HS-5 (cell line): ENCODE measurements around the gene MMP14.
"Not testable (repeated sequence)": the region's sequence is repeated elsewhere in the genome, so short reads cannot be mapped to it uniquely, and the experiment has no call there.

Experiments
- DNase-seq: peaks from one replicate; pipeline ENCODE4 v3.0.0-alpha.2; 2012; ENCODE audit warnings: low read depth

The MMP14 gene

GRCh38 chr14:22836301-22837113, at the start of gene MMP14:
Gene MMP14 (plus strand): TSS chr14:22836585. CDS start chr14:22836818, 233 bp downstream.
- DNase-seq = no peak

GRCh38 chr14:22786685-22787084, 49.7 kb upstream of the MMP14 start:
- DNase-seq = no peak

DNA sequence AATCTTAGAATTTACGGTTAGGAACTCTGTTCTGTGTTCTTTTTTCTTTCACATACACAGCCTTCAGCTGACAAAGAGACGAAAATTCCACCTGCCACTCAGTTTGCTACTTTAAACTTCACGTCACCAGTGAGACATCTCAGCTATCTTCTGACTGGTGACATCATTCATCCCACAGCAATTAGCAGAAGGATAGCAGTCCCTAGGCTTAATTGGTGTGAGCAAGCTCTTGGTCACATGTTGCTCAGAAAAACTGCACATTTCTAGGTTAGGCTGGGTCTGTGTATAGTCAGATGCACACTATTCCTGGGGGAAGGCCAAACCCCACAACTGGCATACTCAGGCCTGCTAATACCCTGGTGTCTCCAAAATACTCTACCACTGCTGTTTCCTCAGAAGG, 45.1 kb upstream of the MMP14 start:
- DNase-seq = peak; percentile 32

DNA sequence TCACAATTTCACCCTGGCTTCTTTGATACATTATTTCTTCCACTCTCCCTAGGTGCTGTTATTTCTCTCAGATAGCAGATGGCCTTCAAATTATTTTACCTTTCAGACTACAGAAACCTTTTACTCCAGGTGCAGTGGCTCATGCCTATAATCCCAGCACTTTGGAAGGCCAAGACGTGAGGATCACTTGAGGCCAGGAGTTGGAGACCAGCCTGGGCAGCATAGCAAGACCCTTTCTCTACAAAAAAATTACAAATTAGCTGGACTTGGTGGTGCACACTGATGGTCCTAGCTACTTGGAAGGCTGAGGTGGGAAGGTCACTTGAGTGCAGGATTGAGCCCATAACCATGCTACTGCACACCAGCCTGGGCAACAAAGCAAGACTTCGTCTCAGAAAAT, 44.2 kb upstream of the MMP14 start:
- no peak for DNase-seq

GRCh38 chr14:22793550-22793949, 42.8 kb upstream of the MMP14 start:
- not testable (repeated sequence) for DNase-seq

GRCh38 chr14:22793976-22794375, 42.4 kb upstream of the MMP14 start:
- no peak for DNase-seq

- DNase-seq = no peak
Measured at GRCh38 chr14:22794551-22794951, 41.8 kb upstream of the MMP14 start.

DNA sequence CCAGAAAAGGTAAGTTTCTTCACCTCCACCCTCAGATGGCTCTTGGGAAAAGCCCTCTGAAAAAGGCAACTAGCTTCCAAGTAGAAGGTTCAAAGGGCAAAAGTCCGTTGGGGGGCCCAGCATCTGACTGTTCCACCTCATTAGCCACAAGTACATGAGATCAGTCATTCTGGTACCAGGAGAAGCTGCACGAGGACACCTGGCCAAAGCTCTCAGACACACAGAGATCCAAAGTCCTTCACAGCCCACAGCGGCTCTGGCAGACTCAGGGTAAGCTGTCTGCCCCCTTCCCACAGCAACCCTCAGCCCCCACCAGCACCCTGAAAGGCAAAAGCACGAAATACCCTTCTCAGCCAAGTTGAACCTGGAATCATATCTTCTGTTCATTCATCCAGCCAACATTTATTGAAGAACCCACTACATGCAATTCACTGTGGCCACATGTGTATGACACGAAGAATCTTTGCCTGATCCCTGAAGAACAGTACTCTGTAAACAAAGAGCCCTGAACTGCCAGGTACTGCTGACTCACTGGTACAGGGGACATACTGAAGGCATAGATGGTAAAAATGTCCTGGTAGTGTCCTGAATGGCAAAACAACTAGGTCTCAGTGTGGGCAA, 40.2 kb upstream of the MMP14 start:
- no peak for DNase-seq

- no peak for DNase-seq
Measured at GRCh38 chr14:22797017-22797917, 39.1 kb upstream of the MMP14 start.

DNA sequence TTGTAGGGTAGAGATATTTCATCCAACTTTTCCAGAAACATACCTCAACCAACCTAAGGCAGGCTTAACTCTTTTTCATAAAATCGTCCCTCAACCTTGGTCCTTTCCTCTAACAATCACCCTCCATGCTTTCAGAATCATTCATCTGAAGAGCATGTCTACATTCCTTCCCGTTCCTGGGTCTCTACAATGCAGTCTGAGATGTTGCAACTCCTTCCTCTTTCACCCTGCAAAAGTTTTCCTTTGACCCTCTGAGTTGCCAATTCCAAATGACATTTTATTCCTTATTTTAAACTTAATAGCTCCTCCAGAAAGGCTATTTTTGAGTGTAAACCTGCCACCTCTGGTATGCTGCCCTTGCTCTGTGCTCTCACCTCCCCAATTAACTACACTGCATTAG, 37.9 kb upstream of the MMP14 start:
- no peak for DNase-seq

DNA sequence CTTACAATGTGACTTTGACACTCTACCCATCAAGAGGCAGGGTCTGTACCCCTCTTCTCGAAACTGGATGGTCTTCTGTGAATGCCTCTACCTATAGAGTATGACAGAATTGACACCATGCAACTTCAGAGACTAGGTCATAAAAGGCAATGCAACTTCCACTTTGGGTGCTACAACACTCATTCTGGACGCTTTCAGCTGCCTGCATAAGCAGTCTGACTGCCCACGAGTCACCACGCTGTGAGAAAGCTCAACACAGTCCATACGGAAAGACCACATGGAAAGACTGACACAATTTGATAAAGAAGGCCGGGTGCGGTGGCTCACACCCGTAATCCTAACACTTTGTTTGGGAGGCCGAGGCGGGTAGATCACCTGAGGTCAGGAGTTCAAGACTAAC, 36.0 kb upstream of the MMP14 start:
- no peak for DNase-seq

DNA sequence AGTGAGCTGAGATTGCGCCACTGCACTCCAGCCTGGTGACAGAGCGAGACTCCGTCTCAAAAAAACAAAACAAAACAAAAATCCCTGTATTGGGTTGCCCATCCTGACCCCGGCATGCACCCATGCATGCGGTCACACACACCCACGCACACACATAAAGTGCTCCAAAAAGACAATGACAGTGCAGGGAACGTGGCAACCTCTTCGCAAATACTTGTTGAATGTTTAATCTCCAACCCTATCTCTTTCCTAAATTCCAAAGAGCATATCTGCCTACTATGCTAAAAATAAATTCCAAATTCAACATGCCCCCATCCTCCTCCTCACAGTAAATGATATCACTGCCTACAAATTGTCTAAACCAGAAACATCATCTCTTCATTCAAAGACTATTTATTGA, 34.7 kb upstream of the MMP14 start:
- no peak for DNase-seq

- DNase-seq = no peak
Measured at GRCh38 chr14:22802860-22803686, 33.3 kb upstream of the MMP14 start.

DNA sequence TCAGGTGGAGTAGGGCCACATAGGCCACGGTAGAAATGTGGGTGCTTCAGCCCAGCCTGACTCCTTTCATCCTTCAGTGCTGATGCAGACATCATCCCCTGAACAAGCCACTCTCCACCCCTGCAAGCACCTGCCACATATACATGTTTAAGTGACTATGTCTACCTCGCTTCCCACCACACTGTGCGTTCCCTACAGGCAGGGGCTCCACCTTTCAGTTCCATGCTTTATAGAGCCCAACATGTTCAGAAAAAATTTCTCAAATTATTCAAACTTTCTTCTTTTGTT, 32.8 kb upstream of the MMP14 start:
- DNase-seq = no peak

GRCh38 chr14:22805235-22805634, 31.1 kb upstream of the MMP14 start:
- DNase-seq = not testable (repeated sequence)

DNA sequence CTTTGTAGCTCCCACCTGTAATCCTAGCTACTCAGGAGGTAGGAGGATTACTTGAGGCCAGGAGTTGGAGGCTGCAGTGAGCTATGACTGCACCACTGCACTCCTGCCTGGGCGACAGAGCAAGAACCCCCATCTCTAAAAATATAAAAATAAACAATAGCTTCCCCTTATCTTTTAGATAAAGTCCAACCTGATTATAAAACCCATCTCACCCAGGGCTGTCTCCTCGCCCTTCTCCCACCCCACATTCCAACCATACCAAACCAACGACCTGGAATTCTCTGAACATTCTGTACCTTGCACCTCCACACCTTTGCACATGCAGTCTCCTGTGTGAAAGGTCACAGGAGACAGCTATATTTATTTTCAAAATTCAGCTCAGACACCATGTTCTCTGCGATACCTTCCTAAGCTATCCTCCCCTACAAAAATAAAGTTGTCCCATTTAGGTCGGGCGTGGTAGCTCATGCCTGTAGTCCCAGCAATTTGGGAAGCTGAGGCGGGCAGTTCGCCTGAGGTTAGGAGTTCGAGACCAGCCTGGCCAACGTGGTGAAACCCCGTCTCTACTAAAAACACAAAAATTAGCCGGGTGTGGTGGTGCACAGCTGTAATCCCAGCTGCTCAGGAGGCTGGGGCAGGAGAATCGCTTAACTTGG, 28.8 kb upstream of the MMP14 start:
- no peak for DNase-seq

DNA sequence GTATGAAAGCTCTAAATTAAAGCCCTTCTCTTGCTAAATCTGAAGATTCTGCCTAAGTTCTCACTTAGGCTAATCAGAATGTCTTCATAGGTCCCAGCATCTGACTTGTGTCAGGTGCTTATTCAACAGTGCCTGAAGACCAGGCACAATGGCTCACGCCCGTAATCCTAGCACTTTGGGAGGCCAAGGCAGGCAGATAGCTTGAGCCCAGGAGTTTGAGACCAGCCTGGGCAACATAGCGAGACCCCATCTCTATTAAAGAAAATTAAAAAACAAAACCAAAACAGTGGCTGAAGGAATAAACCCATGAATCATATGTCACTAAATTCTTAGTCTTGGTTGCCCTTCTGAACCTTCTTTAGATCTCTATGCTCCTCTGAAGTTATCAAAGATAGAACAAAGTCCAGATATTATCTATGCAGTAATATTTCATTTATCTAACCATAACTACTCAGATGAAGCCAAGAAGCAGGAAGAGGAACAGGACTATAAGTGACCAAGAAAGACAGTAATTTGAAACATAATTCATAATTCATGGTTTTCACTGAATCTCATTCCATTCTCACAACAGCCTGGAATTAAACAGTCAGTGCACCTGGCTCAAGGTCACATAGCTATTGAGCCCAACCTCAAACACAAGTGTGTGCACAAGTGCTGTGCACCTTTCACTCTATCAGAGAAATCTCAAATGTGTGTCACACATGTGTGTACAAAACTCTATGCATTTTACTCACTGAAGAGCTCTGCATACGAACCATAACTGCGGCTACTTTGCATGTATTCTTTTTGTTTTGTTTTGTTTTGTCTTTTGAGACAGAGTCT, 27.8 kb upstream of the MMP14 start:
- DNase-seq = no peak

GRCh38 chr14:22811722-22812121, 24.7 kb upstream of the MMP14 start:
- DNase-seq = no peak

GRCh38 chr14:22812744-22813143, 23.6 kb upstream of the MMP14 start:
- DNase-seq = no peak

GRCh38 chr14:22813145-22813544, 23.2 kb upstream of the MMP14 start:
- DNase-seq = no peak

DNA sequence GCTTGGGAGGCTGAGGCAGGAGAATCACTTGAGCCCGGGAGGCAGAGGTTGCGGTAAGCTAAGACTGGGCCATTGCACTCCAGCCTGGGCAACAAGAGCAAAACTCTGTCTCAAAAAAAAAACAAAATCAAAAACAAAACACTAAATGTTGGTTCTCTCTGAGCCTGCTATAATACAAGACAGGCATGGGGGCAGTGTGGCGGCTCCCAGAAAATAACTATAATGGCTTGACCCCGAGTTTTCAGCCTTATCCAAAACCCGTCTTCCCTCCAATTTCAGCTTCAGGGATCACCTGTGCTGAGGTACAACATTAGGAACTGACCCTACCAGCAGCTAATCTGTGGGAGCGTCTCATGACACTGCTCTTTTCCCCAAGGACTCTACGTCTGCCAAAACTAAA, 22.0 kb upstream of the MMP14 start:
- no peak for DNase-seq
